ENCODE results near the gene CTIF. TPM values are rescaled to one million over a fixed set of nuclear protein-coding genes. Genes with fewer than 3 reads are reported as not detected.

The CTIF gene
- total and polyA plus RNA-seq, 11 donors: 21.2 to 93.0 (median 68.0) TPM

DNA sequence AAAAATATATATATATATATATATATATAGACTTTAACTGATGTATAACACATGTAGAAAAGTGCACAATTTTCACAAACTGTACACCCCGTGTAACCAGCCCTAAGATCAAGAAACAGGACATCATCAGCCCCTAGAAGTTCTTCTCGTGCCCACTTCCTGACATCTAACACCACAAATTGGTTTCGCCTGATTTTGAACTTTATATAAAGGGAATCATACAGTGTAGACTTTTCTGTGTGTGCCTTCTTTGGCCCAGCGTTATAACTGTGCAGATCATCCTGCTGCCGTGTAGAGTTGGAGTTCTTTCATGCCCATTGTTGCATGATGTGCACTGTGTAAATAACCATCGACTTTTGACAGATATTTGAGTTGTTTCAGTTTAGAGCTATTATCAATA, 370.9 kb downstream of the CTIF start:
- TF ChIP-seq, protein P1, sequence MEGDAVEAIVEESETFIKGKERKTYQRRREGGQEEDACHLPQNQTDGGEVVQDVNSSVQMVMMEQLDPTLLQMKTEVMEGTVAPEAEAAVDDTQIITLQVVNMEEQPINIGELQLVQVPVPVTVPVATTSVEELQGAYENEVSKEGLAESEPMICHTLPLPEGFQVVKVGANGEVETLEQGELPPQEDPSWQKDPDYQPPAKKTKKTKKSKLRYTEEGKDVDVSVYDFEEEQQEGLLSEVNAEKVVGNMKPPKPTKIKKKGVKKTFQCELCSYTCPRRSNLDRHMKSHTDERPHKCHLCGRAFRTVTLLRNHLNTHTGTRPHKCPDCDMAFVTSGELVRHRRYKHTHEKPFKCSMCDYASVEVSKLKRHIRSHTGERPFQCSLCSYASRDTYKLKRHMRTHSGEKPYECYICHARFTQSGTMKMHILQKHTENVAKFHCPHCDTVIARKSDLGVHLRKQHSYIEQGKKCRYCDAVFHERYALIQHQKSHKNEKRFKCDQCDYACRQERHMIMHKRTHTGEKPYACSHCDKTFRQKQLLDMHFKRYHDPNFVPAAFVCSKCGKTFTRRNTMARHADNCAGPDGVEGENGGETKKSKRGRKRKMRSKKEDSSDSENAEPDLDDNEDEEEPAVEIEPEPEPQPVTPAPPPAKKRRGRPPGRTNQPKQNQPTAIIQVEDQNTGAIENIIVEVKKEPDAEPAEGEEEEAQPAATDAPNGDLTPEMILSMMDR (IDR thresholded peaks at IDR 0.05): no peak
- TF ChIP-seq POLR2A (IDR thresholded peaks at IDR 0.05): no peak
- Histone ChIP-seq H3K4me1 (peaks cover 0 to 5% (median 0%) of the 10 kb centered on the region in 12 donors), H3K36me3 (no peaks in the 10 kb centered on the region), H3K4me3 (no peak overlapping the region), H3K9me3 (peaks cover 0 to 6% (median 0%) of the 10 kb centered on the region in 12 donors), H3K27ac (no peak overlapping the region), H3K27me3 (no peaks in the 10 kb centered on the region)
- intact Hi-C loops (cut with DNase I): no loop called here
- ATAC-seq (no peak), DNase-seq (no peak)
- 84 to 91% (median 87%) methylated on average over 6 of the region's 6 CpGs for WGBS, 4 donors

GRCh38 chr18:48910972-48911545, 372.2 kb downstream of the CTIF start:
- intact Hi-C loops (cut with DNase I): no loop called here
- WGBS, 4 donors: 83 to 90% (median 88%) methylated on average over 17 of the region's 17 CpGs
- TF ChIP-seq, protein P1 (IDR thresholded peaks at IDR 0.05): no peak
- TF ChIP-seq POLR2A (IDR thresholded peaks at IDR 0.05): no peak
- ATAC-seq (no peak), DNase-seq (no peak)
- H3K27ac ChIP-seq: no peak overlapping the region
- no peaks in the 10 kb centered on the region for H3K9me3 ChIP-seq
- no peak overlapping the region for H3K4me3 ChIP-seq
- no peaks in the 10 kb centered on the region for H3K27me3 ChIP-seq
- peaks cover 0 to 10% (median 0%) of the 10 kb centered on the region in 12 donors for H3K4me1 ChIP-seq
- no peaks in the 10 kb centered on the region for H3K36me3 ChIP-seq

Small RNA genes lying within 50 kb of the gene (microRNA-seq; reads per million reads assigned to microRNA genes)
- gene MIR4743: 0 to 0.70 (median 0.31) reads per million in 4 donors

Other genes with a start within 250 kb of the CTIF start
- gene ZBTB7C, start 129.6 kb upstream of the CTIF start, total RNA-seq: 1 to 10 TPM; 1.9 to 7.5 (median 2.4) TPM
- under 1 TPM; 0.68 to 0.99 TPM for gene ZBTB7C, start 129.6 kb upstream of the CTIF start, polyA plus RNA-seq

Data from heart left ventricle (tissue), 16 donors.